Stimulated activated CD4-positive, alpha-beta T cell treated with anti-CD3 and anti-CD28 coated beads, Interleukin-1b, Interleukin-23, amount 100 ng/mL, for 24 hours (primary cell): ENCODE data around the gene PPP2R3A.
"Not testable (repeated sequence)": the region's sequence is repeated elsewhere in the genome, so short reads cannot be mapped to it uniquely, and the experiment has no call there.

ENCODE experiments used
- DNase-seq, 4 experiments: peaks; one replicate each; pipeline ENCODE4 v3.0.0-alpha.2; 2020; ENCODE audit warnings: low read depth in 4 of 4, low spot score in 1 of 4

The PPP2R3A gene

DNA sequence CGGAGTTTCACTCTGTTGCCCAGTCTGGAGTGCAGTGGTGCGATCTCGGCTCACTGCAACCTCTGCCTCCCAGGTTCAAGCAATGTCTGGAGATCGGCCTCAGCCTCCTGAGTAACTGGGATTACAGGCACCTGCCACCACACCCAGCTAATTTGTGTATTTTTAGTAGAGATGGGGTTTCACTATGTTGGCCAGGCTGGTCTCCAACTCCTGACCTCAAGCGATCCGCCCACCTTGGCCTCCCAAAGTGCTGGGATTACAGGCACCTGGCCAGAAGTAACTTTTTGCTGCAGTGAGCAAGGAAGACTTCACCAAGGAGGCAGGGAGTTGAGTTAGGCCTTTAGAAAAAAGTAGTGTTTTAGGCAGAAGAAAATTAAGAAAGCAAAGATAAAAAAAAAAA lies 226.7 kb downstream of the PPP2R3A start:
- DNase-seq, result not testable (repeated sequence)

- DNase-seq, result no peak
These were observed 227.3 kb downstream of the PPP2R3A start for GRCh38 chr3:136192831-136193230.

- no peak for DNase-seq
These were observed 227.9 kb downstream of the PPP2R3A start for GRCh38 chr3:136193278-136194054.

- peak; percentile 30 to 57 (median 42) for DNase-seq
These were observed 229.1 kb downstream of the PPP2R3A start for GRCh38 chr3:136194409-136195257.

GRCh38 chr3:136195258-136196063 lies 229.9 kb downstream of the PPP2R3A start:
- peak; percentile 33 to 65 (median 50) for DNase-seq

DNA sequence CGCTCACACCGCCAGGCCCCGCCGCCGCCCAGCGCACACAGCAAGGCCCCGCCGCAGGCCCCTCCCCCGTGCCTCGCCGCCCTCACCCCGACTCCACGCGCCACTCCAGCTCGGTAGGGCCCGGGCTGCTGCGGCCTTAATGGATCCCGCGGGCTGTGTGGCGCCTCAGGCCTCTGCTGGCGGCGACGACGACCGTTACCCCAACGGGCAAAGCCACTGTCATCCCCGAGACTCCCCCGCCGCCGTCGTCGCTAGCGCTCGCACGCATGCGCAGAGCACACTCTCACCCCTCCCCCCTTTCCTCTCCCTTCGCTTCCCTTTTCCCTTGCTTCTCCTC lies 230.5 kb downstream of the PPP2R3A start, which contains the start of gene MSL2:
Gene MSL2, minus strand, starts transcription at position 272 of the 337 bp plus-strand sequence. CDS start 1,222 bp downstream, outside the sequence.
- no peak for DNase-seq

GRCh38 chr3:136196401-136197158 lies 231.1 kb downstream of the PPP2R3A start:
- DNase-seq, result peak; percentile 100

DNA sequence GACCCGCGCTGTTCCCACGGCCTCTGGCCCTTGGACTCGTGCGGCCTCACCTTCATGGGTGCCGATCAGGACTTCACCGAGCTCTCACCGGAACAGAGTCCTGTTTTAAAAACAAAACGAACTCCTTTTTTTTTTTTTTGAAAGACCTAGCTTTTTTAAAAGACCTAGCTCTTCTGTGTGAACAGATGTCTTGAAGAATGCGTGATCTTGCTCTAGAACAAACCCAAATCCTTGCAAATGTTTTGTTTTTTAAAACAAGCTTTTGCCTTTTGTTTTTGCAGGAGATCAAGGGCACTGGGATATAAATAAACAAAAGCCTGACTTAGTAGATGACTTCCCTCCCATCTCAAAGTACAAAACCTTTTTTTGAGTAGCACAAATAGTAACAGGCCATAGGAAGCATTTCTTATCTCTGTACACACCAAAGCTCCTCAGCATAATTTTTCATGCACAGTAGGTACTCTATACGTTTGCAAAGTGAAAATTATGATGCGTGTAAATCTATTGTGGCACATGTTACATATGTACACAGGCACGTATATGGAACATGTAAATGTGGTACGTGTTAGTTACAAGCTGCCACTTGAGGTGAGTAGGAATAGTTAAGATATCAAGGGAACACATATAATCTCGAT lies 231.7 kb downstream of the PPP2R3A start:
- DNase-seq, result no peak
